Measurements from ENCODE around the gene PTPN9. TPM values are rescaled to one million over a fixed set of nuclear protein-coding genes. Genes with fewer than 3 reads are reported as not detected.
A peak's percentile ranks its signal among the peaks of the same experiment; 100 is the strongest.
"Not testable (repeated sequence)": the region's sequence is repeated elsewhere in the genome, so short reads cannot be mapped to it uniquely, and the experiment has no call there.

PTPN9 gene
- total RNA-seq, 6 donors from 2014 or later: 8.4 to 32.9 (median 22.7) TPM

DNA sequence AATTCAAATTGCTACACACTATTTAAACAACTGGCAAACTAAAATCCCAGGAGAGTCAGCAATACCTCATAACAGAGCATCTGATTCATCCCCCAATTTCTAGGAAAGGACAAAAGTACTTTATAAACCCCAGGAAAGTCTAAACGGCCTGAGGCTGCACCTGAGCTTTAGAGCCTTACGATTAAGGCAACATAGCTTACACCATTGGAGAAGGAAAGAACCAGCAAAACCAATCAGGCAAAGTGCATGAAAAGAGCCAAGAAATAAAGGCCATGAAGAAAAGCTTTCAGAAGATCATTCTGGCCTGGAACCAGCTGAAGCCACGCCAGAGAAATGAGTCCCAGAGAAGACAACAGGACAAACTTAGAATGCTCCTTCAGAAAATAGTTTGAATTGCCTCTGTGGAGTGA, 48.1 kb downstream of the PTPN9 start:
- no peaks in the 10 kb centered on the region for H3K27me3 ChIP-seq
- peaks cover 0 to 11% (median 3%) of the 10 kb centered on the region in 4 donors for H3K36me3 ChIP-seq
- peak in 1 of 2 donors; percentile 52 for ATAC-seq (ENCODE audit: low FRiP score in 2 of 2)
- no peak overlapping the region for H3K4me3 ChIP-seq
- peaks cover 15 to 24% (median 20%) of the 10 kb centered on the region in 4 donors for H3K4me1 ChIP-seq
- TF ChIP-seq POLR2AphosphoS5 (IDR thresholded peaks at IDR 0.05): no peak
- no peak for TF ChIP-seq POLR2A (IDR thresholded peaks at IDR 0.05)
- TF ChIP-seq, protein P1, sequence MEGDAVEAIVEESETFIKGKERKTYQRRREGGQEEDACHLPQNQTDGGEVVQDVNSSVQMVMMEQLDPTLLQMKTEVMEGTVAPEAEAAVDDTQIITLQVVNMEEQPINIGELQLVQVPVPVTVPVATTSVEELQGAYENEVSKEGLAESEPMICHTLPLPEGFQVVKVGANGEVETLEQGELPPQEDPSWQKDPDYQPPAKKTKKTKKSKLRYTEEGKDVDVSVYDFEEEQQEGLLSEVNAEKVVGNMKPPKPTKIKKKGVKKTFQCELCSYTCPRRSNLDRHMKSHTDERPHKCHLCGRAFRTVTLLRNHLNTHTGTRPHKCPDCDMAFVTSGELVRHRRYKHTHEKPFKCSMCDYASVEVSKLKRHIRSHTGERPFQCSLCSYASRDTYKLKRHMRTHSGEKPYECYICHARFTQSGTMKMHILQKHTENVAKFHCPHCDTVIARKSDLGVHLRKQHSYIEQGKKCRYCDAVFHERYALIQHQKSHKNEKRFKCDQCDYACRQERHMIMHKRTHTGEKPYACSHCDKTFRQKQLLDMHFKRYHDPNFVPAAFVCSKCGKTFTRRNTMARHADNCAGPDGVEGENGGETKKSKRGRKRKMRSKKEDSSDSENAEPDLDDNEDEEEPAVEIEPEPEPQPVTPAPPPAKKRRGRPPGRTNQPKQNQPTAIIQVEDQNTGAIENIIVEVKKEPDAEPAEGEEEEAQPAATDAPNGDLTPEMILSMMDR (IDR thresholded peaks at IDR 0.05): no peak
- no peak for TF ChIP-seq EP300 (IDR thresholded peaks at IDR 0.05)
- no peaks in the 10 kb centered on the region for H3K9me3 ChIP-seq
- H3K27ac ChIP-seq: peak overlapping the region in 2 of 4 donors; percentile 6 to 31
- WGBS, 2 donors: 72 to 75% methylated on average over 3 of the region's 3 CpGs
- no peak for DNase-seq

DNA sequence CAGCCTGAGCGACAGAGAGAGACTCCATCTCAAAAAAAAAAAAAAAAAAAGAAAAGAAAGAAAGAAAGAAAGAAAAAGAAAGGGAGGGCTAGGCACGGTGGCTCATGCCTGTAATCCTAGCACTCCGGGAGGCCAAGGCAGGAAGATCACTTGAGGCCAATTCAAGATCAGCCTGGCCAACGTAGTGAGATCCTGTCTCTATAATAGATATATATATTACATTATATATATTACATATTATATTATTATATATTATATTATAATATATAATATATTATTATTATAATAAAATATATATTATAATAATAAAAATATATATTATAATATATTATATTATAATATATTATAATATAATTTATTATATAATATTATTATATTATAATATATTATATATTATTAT, 48.9 kb downstream of the PTPN9 start:
- no peak overlapping the region for H3K27ac ChIP-seq
- 94 to 97% methylated on average over 4 of the region's 4 CpGs for WGBS, 2 donors
- peaks cover 0 to 18% (median 6%) of the 10 kb centered on the region in 4 donors for H3K36me3 ChIP-seq
- no peaks in the 10 kb centered on the region for H3K27me3 ChIP-seq
- TF ChIP-seq EP300 (IDR thresholded peaks at IDR 0.05) (no peak), POLR2AphosphoS5 (IDR thresholded peaks at IDR 0.05) (no peak), POLR2A (IDR thresholded peaks at IDR 0.05) (no peak)
- TF ChIP-seq, protein P1 (IDR thresholded peaks at IDR 0.05): no peak
- H3K4me3 ChIP-seq: no peak overlapping the region
- DNase-seq: no peak
- no peak for ATAC-seq (ENCODE audit: low FRiP score in 2 of 2)
- no peaks in the 10 kb centered on the region for H3K9me3 ChIP-seq
- H3K4me1 ChIP-seq: peaks cover 15 to 24% (median 20%) of the 10 kb centered on the region in 4 donors

DNA sequence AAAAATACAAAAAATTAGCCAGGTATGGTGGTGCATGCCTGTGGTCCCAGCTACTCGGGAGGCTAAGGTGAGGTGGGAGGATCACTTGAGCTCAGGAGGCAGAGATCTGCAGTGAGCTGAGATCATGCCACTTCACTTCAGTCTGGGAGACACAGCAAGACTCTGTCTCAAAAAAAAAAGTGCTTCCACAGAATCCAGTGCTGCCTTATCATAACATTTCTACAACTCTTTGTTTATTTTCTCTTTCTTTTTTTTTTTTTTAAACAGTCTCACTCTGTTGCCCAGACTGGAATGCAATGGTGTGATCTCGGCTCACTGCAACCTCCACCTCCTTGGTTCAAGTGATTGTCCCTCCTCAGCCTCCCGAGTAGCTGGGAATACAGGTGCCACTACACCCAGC, 53.4 kb downstream of the PTPN9 start:
- not testable (repeated sequence) for H3K9me3 ChIP-seq; ATAC-seq (ENCODE audit: low FRiP score in 2 of 2); H3K4me3 ChIP-seq; DNase-seq; H3K27ac ChIP-seq; H3K27me3 ChIP-seq; H3K4me1 ChIP-seq
- WGBS, 2 donors: 75 to 80% methylated on average over 3 of the region's 3 CpGs
- peaks cover 0 to 49% (median 33%) of the 10 kb centered on the region in 4 donors for H3K36me3 ChIP-seq

DNA sequence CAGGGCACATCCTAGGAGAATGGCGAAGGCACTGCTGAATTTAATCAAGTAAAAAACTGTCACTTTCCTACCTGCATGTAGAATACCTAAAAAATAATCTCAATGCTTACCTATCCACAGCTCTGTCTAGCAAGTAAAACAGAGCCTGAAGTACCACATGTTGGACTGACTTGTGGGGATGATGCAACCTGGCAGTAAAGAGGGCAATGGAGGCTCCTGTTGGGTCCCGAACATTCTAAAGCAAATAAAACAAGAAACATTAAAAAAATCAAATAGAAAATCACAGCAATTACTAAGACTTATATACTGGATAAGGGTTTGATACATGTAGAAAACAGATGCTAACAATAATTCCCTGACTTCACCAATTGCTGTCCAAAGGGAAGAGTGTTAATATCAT, 56.1 kb downstream of the PTPN9 start:
- TF ChIP-seq POLR2AphosphoS5 (IDR thresholded peaks at IDR 0.05) (no peak), EP300 (IDR thresholded peaks at IDR 0.05) (no peak), POLR2A (IDR thresholded peaks at IDR 0.05) (no peak)
- TF ChIP-seq, protein P1 (IDR thresholded peaks at IDR 0.05): no peak

GRCh38 chr15:75517233-75517632, 61.9 kb downstream of the PTPN9 start:
- DNase-seq: no peak
- 88 to 92% methylated on average over 1 of the region's 1 CpG for WGBS, 2 donors
- TF ChIP-seq EP300 (IDR thresholded peaks at IDR 0.05) (no peak), POLR2AphosphoS5 (IDR thresholded peaks at IDR 0.05) (no peak), POLR2A (IDR thresholded peaks at IDR 0.05) (no peak)
- TF ChIP-seq, protein P1 (IDR thresholded peaks at IDR 0.05): no peak
- H3K4me1 ChIP-seq: no peaks in the 10 kb centered on the region
- no peak overlapping the region for H3K4me3 ChIP-seq
- H3K9me3 ChIP-seq: no peaks in the 10 kb centered on the region
- no peak overlapping the region for H3K27ac ChIP-seq
- no peak for ATAC-seq (ENCODE audit: low FRiP score in 2 of 2)
- H3K27me3 ChIP-seq: no peaks in the 10 kb centered on the region
- peaks cover 0 to 92% (median 53%) of the 10 kb centered on the region in 4 donors for H3K36me3 ChIP-seq

More for the DNA sequence above, 56.1 kb downstream of the PTPN9 start:
- ATAC-seq (ENCODE audit: low FRiP score in 2 of 2) (no peak), DNase-seq (no peak)
- Histone ChIP-seq H3K27me3 (no peaks in the 10 kb centered on the region), H3K27ac (no peak overlapping the region), H3K36me3 (peaks cover 0 to 75% (median 48%) of the 10 kb centered on the region in 4 donors), H3K4me1 (no peaks in the 10 kb centered on the region), H3K9me3 (no peaks in the 10 kb centered on the region), H3K4me3 (no peak overlapping the region)
- 93 to 96% methylated on average over 2 of the region's 2 CpGs for WGBS, 2 donors
